Peyer's patch (tissue), 4 donors: ENCODE results near the gene TMEM176A. TPM values are rescaled to one million over a fixed set of nuclear protein-coding genes. Genes with fewer than 3 reads are reported as not detected.

Source experiments
- DNase-seq, 3 donors: peaks; one replicate each; pipeline ENCODE4 v3.0.0-alpha.2; 2017 to 2019
- H3K27ac ChIP-seq, 4 donors: fragments of 200-600 bp; sonication (generic); one replicate each; pipeline ENCODE4 v1.5.1; 2016 to 2019
- H3K27me3 ChIP-seq, 2 donors: fragments of 200-600 bp; sonication (generic); one replicate each; pipeline ENCODE4 v1.5.1; 2019
- H3K36me3 ChIP-seq, 3 donors: fragments of 200-600 bp; sonication (generic); one replicate each; pipeline ENCODE4 v1.5.1; 2016 to 2019
- H3K4me1 ChIP-seq, 4 donors: fragments of 200-600 bp; sonication (generic); one replicate each; pipeline ENCODE4 v1.5.1; 2016 to 2019
- H3K4me3 ChIP-seq, 4 donors: fragments of 200-600 bp; sonication (generic); 1 replicate in 3 of 4; 2 replicates in 1 of 4; pipeline ENCODE4 v1.5.1; 2016 to 2019; ENCODE audit warnings: mild to moderate bottlenecking in 1 of 4
- H3K9me3 ChIP-seq, 4 donors: fragments of 200-600 bp; sonication (generic); one replicate each; pipeline ENCODE4 v1.5.1; 2016 to 2019; ENCODE audit warnings: mild to moderate bottlenecking in 1 of 4
- POLR2A ChIP-seq, 2 donors: fragments of 450-650 bp; IDR thresholded peaks; one replicate each; pipeline ENCODE4 v1.5.1; 2017; ENCODE audit warnings: antibody characterized with exemption in 2 of 2, mild to moderate bottlenecking in 2 of 2, moderate library complexity in 2 of 2
- total RNA-seq, 4 donors: library from RNA; depleted of rRNA; stranded (reverse); fragments of >200 nt; gene quantifications; one replicate each; pipeline ENCODE4 v1.1.0, GENCODE V29; 2016
- TF ChIP-seq, protein P1 (sequence below), 6 experiments: fragments of 450-650 bp in 4 of 6; fragments of 200-600 bp in 2 of 6; sonication (generic) in 1 of 6; IDR thresholded peaks; one replicate each; pipeline ENCODE4 v1.5.1; 2017 to 2019; ENCODE audit warnings: antibody characterized with exemption in 6 of 6, mild to moderate bottlenecking in 3 of 6, moderate library complexity in 1 of 6

Gene TMEM176A
- total RNA-seq, 4 donors from 2014 or later: 88.3 to 338 (median 232) TPM

DNA sequence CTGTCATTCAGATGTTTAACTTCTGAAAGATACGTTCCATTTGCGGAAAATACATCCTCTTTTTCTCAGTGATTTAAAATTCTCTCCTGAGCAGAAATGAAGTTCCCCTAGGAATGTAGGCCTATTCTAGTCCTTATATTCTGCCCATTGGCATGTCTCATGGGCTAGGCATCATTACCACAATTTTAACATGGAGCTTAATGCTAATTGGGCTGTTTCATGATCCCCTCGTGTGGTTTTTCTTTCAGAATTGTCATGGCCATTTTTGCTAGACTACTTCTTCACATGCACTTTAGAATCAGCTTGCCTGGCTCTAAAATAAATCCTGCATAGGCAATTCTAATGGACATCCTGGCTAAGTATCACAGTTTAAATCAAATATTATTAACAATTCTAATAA lies 1.4 kb upstream of the TMEM176A start:
- TF ChIP-seq, protein P1, sequence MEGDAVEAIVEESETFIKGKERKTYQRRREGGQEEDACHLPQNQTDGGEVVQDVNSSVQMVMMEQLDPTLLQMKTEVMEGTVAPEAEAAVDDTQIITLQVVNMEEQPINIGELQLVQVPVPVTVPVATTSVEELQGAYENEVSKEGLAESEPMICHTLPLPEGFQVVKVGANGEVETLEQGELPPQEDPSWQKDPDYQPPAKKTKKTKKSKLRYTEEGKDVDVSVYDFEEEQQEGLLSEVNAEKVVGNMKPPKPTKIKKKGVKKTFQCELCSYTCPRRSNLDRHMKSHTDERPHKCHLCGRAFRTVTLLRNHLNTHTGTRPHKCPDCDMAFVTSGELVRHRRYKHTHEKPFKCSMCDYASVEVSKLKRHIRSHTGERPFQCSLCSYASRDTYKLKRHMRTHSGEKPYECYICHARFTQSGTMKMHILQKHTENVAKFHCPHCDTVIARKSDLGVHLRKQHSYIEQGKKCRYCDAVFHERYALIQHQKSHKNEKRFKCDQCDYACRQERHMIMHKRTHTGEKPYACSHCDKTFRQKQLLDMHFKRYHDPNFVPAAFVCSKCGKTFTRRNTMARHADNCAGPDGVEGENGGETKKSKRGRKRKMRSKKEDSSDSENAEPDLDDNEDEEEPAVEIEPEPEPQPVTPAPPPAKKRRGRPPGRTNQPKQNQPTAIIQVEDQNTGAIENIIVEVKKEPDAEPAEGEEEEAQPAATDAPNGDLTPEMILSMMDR (IDR thresholded peaks at IDR 0.05): no peak
- TF ChIP-seq POLR2A (IDR thresholded peaks at IDR 0.05): no peak
- no peak for DNase-seq
- Histone ChIP-seq H3K4me3 (peak overlapping the region; percentile 50 to 81 (median 64)), H3K27ac (peak overlapping the region; percentile 73 to 92 (median 91)), H3K36me3 (peaks cover 0 to 9% (median 0%) of the 10 kb centered on the region in 3 donors), H3K9me3 (no peaks in the 10 kb centered on the region), H3K4me1 (peaks cover 0 to 13% (median 5%) of the 10 kb centered on the region in 4 donors), H3K27me3 (no peaks in the 10 kb centered on the region)

DNA sequence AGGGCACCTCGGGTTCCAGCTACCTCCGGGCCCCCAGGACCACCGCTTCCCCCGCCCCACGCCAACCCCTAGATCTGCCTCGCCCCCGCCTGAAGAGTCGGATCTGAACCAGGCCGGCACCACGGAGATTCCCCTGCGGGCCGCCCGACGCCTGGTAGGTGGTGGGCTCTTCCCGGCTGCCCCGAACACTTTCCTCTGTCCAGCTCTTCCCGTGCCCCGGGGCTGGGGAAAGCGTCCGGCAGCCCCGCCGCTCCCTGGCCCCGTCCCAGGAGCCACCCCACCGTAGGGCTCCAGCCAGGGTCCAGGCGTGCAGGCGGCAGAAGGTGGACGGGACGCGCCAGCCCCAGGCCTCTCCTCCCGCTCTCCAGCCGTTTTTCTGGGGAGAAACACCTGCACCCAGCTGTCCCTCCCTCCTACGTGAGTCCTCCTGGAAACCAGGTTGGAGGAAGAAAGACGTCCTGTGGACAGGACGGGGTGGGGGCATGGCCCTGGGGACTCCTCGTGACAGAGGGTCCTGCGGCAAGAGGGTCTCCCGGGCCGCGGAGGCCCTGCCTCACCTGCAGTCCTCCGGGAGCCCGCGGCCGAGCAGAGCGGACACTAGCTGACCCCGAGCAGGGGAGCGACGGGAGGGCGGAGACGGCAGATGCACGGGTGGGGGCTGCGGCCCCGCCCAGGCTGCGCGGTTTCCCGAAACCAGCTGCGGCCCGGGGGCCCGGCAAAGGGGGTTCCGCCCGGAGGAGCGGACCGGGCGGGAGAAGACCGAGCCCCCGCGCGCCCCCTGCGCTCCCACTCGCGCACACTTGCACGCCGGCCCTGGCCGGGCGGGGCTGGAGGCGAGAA lies 608 bp upstream of the TMEM176A start, which contains the start of gene TMEM176B:
Gene TMEM176B (minus strand): TSS at position 624 of the 840 bp plus-strand sequence. CDS start 3,795 bp downstream, outside the sequence.
- H3K36me3 ChIP-seq: peaks cover 0 to 17% (median 0%) of the 10 kb centered on the region in 3 donors
- peaks cover 0 to 13% (median 5%) of the 10 kb centered on the region in 4 donors for H3K4me1 ChIP-seq
- H3K27ac ChIP-seq: peak within 1 kb of the TSS; percentile 73 to 92 (median 91)
- H3K4me3 ChIP-seq: peak within 1 kb of the TSS; percentile 50 to 81 (median 64)
- H3K27me3 ChIP-seq: no peaks in the 10 kb centered on the region
- DNase-seq: peak; percentile 25 to 88 (median 78)
- TF ChIP-seq, protein P1 (IDR thresholded peaks at IDR 0.05): peak in 1 of 6 experiments; percentile 11
- peak; percentile 58 to 72 for TF ChIP-seq POLR2A (IDR thresholded peaks at IDR 0.05)
- H3K9me3 ChIP-seq: no peaks in the 10 kb centered on the region

DNA sequence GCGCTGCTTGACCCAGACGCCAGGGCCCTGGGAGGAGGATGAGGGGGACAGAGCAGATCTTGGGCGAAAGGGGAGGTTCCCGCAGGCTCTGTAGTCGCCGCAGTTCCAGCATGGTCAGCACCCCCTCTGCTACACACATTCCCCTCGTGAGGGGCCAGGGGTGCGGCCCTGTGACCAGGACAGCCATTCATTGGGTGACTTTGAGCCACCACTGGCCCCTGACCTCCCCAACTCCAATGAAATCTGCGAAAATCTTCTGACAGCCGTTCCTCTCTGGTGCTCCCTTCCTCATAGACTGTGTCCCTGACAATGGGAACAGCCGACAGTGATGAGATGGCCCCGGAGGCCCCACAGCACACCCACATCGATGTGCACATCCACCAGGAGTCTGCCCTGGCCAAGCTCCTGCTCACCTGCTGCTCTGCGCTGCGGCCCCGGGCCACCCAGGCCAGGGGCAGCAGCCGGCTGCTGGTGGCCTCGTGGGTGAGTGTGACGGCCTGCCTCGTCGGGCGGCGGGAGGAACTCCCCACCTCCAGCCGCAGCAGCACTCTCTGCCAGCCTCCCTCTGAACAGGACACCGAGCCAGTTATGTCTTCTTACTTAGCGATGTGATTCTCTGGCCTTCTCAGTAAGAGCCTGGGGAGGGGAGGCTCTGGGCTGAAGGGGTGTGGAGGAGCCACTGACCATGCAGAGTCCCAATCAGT lies 825 bp downstream of the TMEM176A start:
- peaks cover 0 to 9% (median 3%) of the 10 kb centered on the region in 4 donors for H3K9me3 ChIP-seq
- H3K27ac ChIP-seq: peak overlapping the region; percentile 73 to 92 (median 91)
- H3K4me1 ChIP-seq: peaks cover 0 to 13% (median 5%) of the 10 kb centered on the region in 4 donors
- no peak for TF ChIP-seq POLR2A (IDR thresholded peaks at IDR 0.05)
- TF ChIP-seq, protein P1 (IDR thresholded peaks at IDR 0.05): no peak
- peak in 1 of 3 donors; percentile 60 for DNase-seq
- H3K4me3 ChIP-seq: peak overlapping the region; percentile 50 to 81 (median 64)
- peaks cover 0 to 30% (median 0%) of the 10 kb centered on the region in 3 donors for H3K36me3 ChIP-seq
- no peaks in the 10 kb centered on the region for H3K27me3 ChIP-seq

- TF ChIP-seq POLR2A (IDR thresholded peaks at IDR 0.05): no peak
- TF ChIP-seq, protein P1 (IDR thresholded peaks at IDR 0.05): no peak
- DNase-seq: no peak
- Histone ChIP-seq H3K4me3 (peak overlapping the region; percentile 50 to 81 (median 64)), H3K27me3 (no peaks in the 10 kb centered on the region), H3K36me3 (peaks cover 0 to 30% (median 0%) of the 10 kb centered on the region in 3 donors), H3K9me3 (peaks cover 0 to 9% (median 3%) of the 10 kb centered on the region in 4 donors), H3K4me1 (peaks cover 0 to 13% (median 5%) of the 10 kb centered on the region in 4 donors), H3K27ac (peak overlapping the region; percentile 73 to 92 (median 91))
Observed at GRCh38 chr7:150801946-150802771, 1.6 kb downstream of the TMEM176A start.
